ENCODE data around the gene MND1.

GRCh38 chr4:153450544-153450917 lies 106.0 kb downstream of the MND1 start:
- TF ChIP-seq EZH2phosphoT487 (IDR thresholded peaks at IDR 0.05; ENCODE audit: borderline replicate concordance, low read length) (no peak), CTCF (IDR thresholded peaks at IDR 0.05; ENCODE audit: low read depth, low read length, poor library complexity, severe bottlenecking) (no peak)

Data from DOHH2 (cell line).